ENCODE measurements around the gene TMOD1. TPM values are rescaled to one million over a fixed set of nuclear protein-coding genes. Genes with fewer than 3 reads are reported as not detected.

Gene TMOD1
- total RNA-seq, 1 donor from 2014 or later: 12.9 TPM

DNA sequence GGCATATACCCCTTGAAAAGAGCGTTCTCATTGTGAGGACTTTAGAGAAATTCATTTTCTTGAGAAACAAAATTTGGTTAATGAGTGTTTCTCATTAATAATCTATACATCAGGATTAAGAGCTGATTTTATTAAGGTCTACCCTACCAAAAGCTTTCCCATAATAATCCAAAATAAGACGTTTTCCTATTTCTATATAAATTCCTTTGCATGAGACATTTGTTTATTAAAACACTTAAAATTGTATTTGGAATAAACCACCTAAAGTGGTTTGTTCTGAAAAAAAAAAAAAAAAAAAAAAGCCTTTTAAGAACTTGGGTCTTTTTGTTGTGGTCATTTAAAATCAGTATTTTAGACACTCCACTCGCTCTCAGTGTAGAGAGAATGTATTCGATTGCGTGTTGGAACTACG, 695 bp upstream of the TMOD1 start:
- H3K27me3 Mint-ChIP-seq: peaks cover 71% of the 10 kb centered on the region

DNA sequence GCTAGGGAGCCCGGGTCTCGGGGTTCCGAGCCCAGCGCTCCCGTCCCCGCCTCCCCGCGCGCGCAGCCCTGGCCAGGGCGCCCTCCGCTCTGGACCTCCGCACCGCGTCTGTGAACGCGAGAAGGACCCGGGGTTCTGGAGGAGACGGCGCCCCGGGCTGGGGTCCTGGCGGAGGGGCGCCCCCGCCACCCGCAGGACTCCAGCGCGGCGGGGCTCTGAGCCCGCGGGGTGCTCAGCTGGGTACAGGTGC, 431 bp downstream of the TMOD1 start:
- Mint-ChIP-seq H3K27ac (no peak overlapping the region), H3K27me3 (peaks cover 64% of the 10 kb centered on the region), H3K4me1 (ENCODE audit: unreplicated experiment) (peaks cover 5% of the 10 kb centered on the region), H3K4me3 (peak overlapping the region; percentile 83), H3K9me3 (no peaks in the 10 kb centered on the region), H3K36me3 (no peaks in the 10 kb centered on the region)
- DNase-seq (ENCODE audit: extremely low spot score, unreplicated experiment): no peak
- TF ChIP-seq, protein P1, sequence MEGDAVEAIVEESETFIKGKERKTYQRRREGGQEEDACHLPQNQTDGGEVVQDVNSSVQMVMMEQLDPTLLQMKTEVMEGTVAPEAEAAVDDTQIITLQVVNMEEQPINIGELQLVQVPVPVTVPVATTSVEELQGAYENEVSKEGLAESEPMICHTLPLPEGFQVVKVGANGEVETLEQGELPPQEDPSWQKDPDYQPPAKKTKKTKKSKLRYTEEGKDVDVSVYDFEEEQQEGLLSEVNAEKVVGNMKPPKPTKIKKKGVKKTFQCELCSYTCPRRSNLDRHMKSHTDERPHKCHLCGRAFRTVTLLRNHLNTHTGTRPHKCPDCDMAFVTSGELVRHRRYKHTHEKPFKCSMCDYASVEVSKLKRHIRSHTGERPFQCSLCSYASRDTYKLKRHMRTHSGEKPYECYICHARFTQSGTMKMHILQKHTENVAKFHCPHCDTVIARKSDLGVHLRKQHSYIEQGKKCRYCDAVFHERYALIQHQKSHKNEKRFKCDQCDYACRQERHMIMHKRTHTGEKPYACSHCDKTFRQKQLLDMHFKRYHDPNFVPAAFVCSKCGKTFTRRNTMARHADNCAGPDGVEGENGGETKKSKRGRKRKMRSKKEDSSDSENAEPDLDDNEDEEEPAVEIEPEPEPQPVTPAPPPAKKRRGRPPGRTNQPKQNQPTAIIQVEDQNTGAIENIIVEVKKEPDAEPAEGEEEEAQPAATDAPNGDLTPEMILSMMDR (conservative IDR thresholded peaks at IDR 0.05): no peak

More for the DNA sequence above, 695 bp upstream of the TMOD1 start:
- TF ChIP-seq, protein P1 (conservative IDR thresholded peaks at IDR 0.05): no peak
- Mint-ChIP-seq H3K27ac (peak overlapping the region; percentile 52), H3K4me1 (ENCODE audit: unreplicated experiment) (peaks cover 5% of the 10 kb centered on the region), H3K9me3 (no peaks in the 10 kb centered on the region), H3K36me3 (no peaks in the 10 kb centered on the region), H3K4me3 (peak overlapping the region; percentile 88)
- DNase-seq (ENCODE audit: extremely low spot score, unreplicated experiment): no peak

- peaks cover 60% of the 10 kb centered on the region for H3K27me3 Mint-ChIP-seq
- no peaks in the 10 kb centered on the region for H3K36me3 Mint-ChIP-seq
- no peak for DNase-seq (ENCODE audit: extremely low spot score, unreplicated experiment)
- H3K27ac Mint-ChIP-seq: peak overlapping the region; percentile 70
- no peaks in the 10 kb centered on the region for H3K9me3 Mint-ChIP-seq
- H3K4me3 Mint-ChIP-seq: peak overlapping the region; percentile 83
- TF ChIP-seq, protein P1 (conservative IDR thresholded peaks at IDR 0.05): no peak
- peaks cover 5% of the 10 kb centered on the region for H3K4me1 Mint-ChIP-seq (ENCODE audit: unreplicated experiment)
Measured at GRCh38 chr9:97502222-97502983, 937 bp downstream of the TMOD1 start.

DNA sequence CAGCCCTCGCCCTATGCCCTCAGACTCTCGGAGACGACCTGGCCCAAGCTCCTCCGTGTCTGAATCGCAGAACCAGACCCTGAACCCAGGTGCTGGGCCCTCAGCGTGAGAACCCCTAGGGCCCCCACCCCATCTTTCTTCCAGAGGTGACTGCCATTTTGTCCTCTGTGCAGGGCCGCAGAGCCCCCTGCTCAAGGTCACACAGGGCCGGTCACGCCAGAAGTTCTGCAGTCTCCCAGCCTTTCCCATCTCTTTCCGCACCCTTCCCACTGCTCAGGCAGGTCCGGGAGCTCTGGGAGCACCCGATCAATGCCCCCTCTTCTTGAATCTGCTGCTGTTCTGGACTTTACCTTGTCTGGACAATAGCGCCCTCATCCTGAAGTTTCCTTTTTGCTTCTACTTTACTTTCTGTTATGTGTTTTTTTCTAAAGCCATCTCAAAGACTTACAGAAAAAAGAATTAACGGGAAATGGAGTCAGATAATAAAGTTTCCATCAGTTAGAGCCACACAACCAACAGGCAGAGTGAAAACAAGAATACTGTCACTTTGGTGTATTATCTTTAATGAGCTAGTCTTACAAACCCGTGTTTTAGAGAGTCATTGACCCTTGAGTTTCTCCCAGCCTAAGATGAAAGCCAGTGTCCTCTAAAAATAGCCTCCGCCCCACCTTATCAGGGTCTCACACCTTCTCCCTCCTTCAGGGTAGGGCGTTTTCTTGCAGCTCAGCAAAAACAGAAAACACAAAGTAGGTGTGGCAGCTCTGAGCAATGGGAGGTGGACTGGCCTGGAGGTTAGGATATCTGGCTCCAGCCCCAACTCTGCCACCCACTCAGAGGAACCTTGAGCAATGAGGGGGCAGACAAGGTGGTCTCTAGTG, 1.8 kb downstream of the TMOD1 start:
- peaks cover 5% of the 10 kb centered on the region for H3K4me1 Mint-ChIP-seq (ENCODE audit: unreplicated experiment)
- H3K9me3 Mint-ChIP-seq: no peaks in the 10 kb centered on the region
- TF ChIP-seq, protein P1 (conservative IDR thresholded peaks at IDR 0.05): no peak
- peak overlapping the region; percentile 73 for H3K27ac Mint-ChIP-seq
- H3K4me3 Mint-ChIP-seq: peak overlapping the region; percentile 83
- peaks cover 62% of the 10 kb centered on the region for H3K27me3 Mint-ChIP-seq
- DNase-seq (ENCODE audit: extremely low spot score, unreplicated experiment): no peak
- H3K36me3 Mint-ChIP-seq: no peaks in the 10 kb centered on the region

- no peaks in the 10 kb centered on the region for H3K9me3 Mint-ChIP-seq
- H3K27ac Mint-ChIP-seq: peak overlapping the region; percentile 73
- peak overlapping the region; percentile 83 for H3K4me3 Mint-ChIP-seq
- peaks cover 5% of the 10 kb centered on the region for H3K4me1 Mint-ChIP-seq (ENCODE audit: unreplicated experiment)
- TF ChIP-seq, protein P1 (conservative IDR thresholded peaks at IDR 0.05): no peak
- no peaks in the 10 kb centered on the region for H3K36me3 Mint-ChIP-seq
- DNase-seq (ENCODE audit: extremely low spot score, unreplicated experiment): no peak
- H3K27me3 Mint-ChIP-seq: peaks cover 62% of the 10 kb centered on the region
Measured at GRCh38 chr9:97503862-97504210, 2.4 kb downstream of the TMOD1 start.

Data from type B pancreatic cell (in vitro differentiated cells).